ENCODE measurements around the gene NLRP1.
A peak's percentile ranks its signal among the peaks of the same experiment; 100 is the strongest.

NLRP1 gene
- 405 to 433 reads per million in 2 donors for total RNA-seq

DNA sequence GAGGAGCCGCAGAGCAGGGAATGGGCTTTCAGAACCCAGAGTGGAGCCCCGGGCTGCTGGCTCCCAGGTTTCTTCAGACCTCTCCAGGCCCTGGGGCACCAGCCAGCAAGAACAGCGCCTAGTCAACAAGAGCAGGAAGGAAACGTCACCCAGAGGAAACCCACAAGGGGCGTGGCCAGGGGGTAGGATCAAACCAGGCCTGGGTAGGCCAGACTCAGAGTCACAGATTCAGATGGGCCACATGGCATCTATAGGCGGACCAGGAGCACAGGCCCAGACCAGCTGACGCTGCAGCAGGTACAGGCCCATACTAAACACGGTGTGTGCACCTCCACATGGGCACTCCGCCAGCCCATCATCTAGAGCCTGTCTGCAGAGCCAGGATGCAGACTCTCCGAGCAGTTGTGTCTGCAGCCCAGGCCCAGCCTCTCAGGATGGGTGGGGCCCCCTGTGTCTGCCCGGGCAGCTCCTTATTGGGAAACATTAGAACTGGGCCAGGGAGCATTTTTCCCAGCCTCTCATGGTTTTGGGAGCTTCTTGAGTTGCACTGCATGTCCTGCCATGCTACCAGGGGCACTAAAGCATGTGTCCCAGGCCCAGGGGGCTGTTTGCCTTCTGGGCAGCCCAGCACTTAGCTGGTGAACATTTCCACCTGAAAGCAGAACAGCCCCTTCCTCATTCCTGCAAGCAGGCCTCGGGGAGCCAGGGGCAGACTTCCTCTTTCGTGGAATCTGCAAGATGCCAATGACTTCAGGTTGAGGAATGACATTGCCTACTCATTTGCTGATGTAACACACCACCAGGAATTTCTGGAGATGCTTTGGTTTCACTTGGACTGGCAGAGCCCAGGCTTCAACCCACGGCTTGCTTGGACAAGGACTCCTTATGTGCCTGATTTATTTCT, at the start of gene NLRP1:
NLRP1 (minus strand) TSS at position 127 of the 904 bp plus-strand sequence. CDS start 552 bp downstream, outside the sequence.
- peak; percentile 76 to 98 (median 92) for DNase-seq

- no peak for DNase-seq
These were observed 47.8 kb upstream of the NLRP1 start for GRCh38 chr17:5631958-5632590.

DNA sequence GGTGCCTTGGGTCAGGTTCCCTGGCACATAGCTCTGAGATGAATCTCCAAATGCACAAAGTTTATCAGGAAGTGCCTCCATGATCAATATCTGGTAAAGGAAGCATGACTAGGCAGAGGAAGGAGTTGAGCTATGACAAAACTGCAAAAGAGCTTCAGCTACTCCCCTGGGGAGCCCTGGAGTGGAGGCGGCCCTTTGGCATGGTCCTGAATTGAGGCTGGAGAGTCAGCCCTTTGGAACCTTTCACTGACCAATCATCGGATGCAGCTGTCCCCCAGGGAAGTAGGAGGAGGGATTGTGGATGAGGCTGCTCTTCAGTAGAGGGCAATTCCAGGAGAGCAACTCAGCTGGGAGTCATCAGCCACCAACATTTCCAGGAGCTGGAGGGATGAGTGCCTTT, 46.1 kb upstream of the NLRP1 start:
- DNase-seq: no peak

DNA sequence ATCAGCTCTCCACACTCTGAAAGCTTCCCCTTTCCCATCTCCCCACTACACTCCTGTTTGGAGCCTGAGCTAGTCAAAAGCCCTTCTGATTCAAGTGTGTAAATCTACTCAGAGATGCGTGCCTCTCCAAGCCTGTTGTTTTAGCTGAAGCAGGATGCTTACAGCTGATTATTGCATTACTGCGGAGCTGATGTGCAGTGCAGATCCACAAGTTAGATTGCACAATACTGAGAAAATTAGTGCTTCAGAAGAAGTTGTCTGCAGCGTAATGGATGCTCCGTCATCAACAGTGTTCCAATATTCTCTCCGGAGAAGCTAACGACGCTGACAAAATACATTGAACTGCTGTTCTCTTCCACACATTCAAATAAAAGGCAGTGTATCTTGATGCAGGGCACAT, 44.8 kb upstream of the NLRP1 start:
- no peak for DNase-seq

GRCh38 chr17:5628262-5628661, 44.0 kb upstream of the NLRP1 start:
- no peak for DNase-seq

- no peak for DNase-seq
These were observed 39.9 kb upstream of the NLRP1 start for GRCh38 chr17:5624211-5624610.

DNA sequence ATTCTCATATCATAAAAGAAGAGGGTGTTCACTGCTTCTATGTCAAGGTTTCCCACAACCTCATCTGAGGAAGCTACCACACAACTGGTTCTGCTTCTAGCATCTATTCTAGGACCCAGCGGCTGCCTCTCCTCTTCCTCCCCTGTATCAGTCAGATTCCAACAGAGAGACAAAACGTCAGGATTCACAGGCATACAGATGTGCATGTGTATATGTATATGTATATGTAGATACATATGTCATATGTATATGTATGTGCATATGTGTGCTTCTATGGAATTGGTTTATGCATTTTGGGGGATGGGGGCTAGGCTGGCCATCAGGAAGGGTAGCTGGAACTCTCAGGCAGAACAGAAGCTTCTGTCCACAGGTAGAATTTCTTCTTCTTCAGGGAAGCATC, 37.4 kb upstream of the NLRP1 start:
- DNase-seq: no peak

GRCh38 chr17:5621026-5621425, 36.7 kb upstream of the NLRP1 start:
- DNase-seq: no peak

DNA sequence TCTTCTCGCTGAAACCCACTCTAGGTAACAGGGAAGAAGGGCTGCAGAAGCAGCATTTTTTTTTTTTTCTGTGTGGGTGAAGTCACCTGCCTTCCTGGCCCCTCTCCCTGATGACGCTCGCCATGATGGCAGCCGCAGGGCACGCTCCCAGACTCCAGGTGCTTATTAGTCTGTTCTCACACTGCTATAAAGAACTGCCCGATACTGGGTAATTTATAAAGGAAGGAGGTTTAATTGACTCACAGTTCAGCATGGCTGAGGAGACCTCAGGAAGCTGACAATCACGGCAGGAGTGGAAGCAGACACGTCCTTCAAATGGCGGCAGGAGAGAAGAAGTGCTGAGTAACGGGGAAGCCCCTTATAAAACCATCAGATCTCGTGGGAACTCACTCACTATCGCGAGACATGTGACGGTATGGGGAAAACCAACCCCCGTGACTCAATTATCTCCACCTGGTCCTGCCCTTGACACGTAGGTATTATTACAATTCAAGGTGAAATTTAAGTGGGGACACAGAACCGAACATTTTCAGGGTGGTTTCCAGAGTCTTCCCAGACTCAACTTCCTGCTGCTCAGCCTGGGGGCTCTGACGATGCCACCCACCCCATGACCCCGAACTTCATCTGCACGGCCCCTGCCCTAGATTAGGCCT, 34.9 kb upstream of the NLRP1 start:
- no peak for DNase-seq

DNA sequence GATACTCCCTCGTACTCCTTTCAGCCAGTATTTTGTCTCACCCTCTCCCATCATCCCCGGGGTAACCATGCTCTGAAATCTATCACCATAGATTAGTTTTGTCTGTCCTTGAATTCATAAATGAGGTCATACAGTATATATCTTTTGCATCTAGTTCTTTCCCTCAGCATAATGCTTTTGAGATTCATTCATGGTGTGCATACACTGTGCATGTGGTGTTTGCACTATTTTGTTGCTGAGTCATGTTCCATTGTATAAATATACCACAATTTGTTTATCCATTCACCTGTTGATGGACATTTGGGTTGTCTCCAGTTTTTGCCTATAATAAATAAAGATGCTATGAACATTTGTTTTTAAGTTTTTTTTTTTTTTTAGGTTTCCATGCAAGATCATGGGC, 34.2 kb upstream of the NLRP1 start:
- no peak for DNase-seq

DNA sequence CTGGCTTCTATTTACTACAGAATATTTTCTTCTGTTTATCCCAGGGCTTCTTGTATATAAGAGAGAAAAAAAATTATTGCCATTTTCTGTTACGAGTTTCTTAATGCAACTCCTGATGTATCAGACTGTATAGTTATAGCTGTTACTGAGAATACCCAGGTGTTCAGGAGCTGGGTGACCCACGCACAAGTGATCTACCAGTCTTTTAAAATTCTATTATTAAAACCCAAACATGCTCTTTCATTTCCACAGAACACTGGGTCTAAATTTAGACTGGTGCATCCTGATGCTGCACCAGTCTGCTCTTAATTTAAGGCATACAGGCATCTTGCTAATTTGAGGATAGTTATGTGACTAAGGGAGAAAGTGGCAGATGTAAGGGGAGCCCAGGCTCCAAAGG, 31.2 kb upstream of the NLRP1 start:
- no peak for DNase-seq

DNA sequence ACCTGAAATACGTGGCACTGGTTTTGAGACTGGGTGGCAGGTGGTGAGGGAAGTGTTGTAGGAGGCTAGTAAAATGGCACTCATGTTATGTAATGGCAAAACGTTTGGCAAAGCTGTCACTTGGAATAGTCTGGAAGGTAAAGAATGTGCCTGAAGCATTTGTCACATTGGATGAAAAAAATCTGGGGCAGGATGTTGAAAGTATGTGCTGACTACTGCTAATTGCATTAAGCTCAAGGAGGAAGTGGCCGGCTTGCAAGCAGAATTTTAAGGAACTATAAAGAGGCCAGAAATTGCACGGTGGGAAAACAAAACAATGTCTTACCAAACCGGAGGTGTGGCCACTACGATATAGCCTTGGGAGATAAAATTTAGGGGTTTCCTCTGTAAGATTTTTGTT, 26.6 kb upstream of the NLRP1 start:
- no peak for DNase-seq

DNA sequence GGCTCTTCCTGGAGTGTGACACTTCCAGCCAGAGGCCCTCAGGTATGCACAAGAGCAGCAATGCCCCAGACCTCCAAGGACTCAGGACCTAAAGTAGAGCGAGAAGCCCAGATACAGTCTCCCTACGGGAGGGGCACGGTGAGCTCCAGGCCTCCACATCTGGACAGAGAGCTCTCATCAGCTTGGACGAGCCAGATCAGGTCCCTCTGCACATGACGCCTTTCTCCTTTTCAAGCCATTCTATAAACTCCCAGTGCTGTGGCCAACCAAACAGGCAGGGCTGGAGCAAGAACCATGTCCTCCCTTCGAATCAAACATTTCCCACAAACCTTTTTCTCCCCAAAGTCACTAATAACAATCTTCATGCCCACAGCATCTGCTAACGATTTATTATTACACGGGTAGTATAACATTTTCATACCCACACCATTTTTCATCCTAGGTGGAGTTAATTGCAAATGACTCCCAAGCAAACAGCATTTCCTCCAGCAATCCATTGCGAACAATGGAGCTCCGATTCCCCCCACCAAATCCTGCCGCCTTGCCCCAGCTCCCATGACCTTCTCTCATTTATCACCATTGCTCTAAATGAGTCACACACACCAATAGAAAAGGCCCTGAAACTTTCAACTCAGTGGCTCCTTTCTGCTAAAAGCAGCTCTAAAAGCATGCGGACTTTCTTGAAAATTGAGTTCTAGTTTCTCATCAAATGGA, 24.2 kb upstream of the NLRP1 start:
- no peak for DNase-seq

GRCh38 chr17:5607946-5608345, 23.6 kb upstream of the NLRP1 start:
- DNase-seq: peak in 1 of 5 experiments; percentile 20

DNA sequence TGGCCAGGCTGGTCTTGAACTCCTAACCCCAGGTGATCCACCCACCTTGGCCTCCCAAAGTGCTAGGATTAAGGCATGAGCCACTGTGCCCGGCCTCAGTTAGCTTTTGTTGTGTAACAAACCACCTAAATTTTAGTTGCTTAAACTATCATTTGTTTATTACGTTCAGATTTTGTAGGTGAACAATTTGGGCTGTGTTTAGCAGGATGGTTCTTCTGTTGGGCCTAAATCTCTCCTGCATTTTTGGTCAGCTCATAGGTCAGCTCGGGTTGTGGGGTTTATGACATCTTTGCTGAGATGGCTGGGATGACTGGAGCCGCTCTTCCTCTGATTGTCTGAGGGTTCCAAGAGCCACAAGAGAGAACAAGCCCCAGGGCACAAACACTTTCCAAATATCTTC, 21.1 kb upstream of the NLRP1 start:
- no peak for DNase-seq

GRCh38 chr17:5600041-5600440, 15.7 kb upstream of the NLRP1 start:
- no peak for DNase-seq

- DNase-seq: no peak
These were observed 14.1 kb upstream of the NLRP1 start for GRCh38 chr17:5598457-5598856.

GRCh38 chr17:5596421-5596820, 12.1 kb upstream of the NLRP1 start:
- DNase-seq: no peak

GRCh38 chr17:5595831-5596230, 11.5 kb upstream of the NLRP1 start:
- DNase-seq: no peak

GRCh38 chr17:5592382-5592781, 8.1 kb upstream of the NLRP1 start:
- DNase-seq: peak in 1 of 5 experiments; percentile 34

GRCh38 chr17:5591966-5592365, 7.7 kb upstream of the NLRP1 start:
- no peak for DNase-seq

DNA sequence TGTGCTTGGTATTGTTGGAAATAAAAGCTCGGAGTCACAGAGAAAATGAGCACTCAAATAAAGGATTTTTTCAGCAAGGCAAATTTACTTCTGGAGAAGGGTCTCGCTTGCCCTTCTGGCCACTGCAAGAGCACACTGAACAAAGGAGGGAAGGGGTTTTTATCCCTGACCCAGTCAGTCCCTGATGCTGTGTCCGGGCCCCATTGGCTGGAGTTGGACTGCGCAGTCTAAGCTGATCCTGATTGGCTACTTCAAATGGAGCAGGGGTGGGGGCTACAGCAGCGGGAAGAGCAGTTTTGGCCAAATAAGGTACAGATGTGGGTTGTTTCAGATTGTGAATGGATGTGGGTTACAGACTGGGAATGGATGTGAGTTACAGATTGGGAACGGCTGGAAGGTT, 4.3 kb upstream of the NLRP1 start:
- DNase-seq: no peak
